SH-SY5Y (cell line): ENCODE measurements around the gene MANEAL.

Experiments
- GATA2 ChIP-seq: IDR thresholded peaks from 2 replicates; pipeline ENCODE4 v1.6.1; 2011; ENCODE audit warnings: mild to moderate bottlenecking, low read depth, low read length
- GATA3 ChIP-seq: IDR thresholded peaks from 2 replicates; pipeline ENCODE4 v1.6.1; 2011; ENCODE audit warnings: low read depth, mild to moderate bottlenecking, low read length, moderate library complexity

DNA sequence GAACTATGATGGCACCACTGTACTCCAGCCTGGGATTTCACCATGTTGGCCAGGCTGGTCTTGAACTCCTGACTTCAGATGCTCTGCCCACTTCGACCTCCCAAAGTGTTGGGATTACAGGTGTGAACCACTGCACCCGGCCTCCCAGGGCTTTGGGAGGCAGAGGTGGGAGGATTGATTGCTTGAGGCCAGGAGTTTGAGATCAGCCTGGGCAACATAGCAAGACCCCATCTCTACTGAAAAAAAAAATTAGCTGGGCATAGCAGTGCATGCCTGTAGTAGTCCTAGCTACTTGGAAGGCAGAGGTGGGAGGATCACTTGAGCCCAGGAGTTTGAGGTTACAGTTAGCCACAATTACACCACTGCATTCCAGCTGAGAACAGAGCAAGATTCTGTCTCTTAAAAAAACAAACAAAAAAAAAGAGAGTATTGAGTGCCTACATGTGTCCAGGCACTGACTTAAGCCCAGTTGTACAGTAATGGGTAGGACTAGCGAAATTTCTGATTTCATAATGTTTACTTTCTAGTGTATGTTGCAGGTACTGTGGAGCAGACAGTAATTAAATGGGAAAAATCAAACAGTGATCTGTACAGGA is 4.2 kb downstream of the MANEAL start:
- no peak for TF ChIP-seq GATA2
- no peak for TF ChIP-seq GATA3
